H9 (cell line): ENCODE data around the gene SDE2. TPM values are rescaled to one million over a fixed set of nuclear protein-coding genes. Genes with fewer than 3 reads are reported as not detected.

ENCODE experiments used
- DNase-seq: peaks from one replicate; pipeline ENCODE4 v3.0.0-alpha.2; 2017
- H2AFZ ChIP-seq: one replicate; pipeline ENCODE4 v1.6.1; 2013; ENCODE audit warnings: mild to moderate bottlenecking, low read length, control low read depth, moderate library complexity
- H2AK5ac ChIP-seq: 2 replicates; pipeline ENCODE4 v1.6.1; 2013; ENCODE audit warnings: low read length, control low read depth, mixed read lengths; ENCODE audit not compliant: insufficient read length
- H2BK120ac ChIP-seq: one replicate; pipeline ENCODE4 v1.6.1; 2013; ENCODE audit warnings: low read depth, mild to moderate bottlenecking, low read length, control low read depth, inconsistent platforms; ENCODE audit not compliant: poor library complexity, severe bottlenecking
- H2BK12ac ChIP-seq: 2 replicates; pipeline ENCODE4 v1.6.1; 2013; ENCODE audit warnings: low read length, control low read depth, mixed read lengths, low read depth; ENCODE audit not compliant: insufficient read length
- H2BK15ac ChIP-seq: 2 replicates; pipeline ENCODE4 v1.6.1; 2013; ENCODE audit warnings: low read depth, low read length, control low read depth
- H2BK20ac ChIP-seq: one replicate; pipeline ENCODE4 v1.6.1; 2013; ENCODE audit warnings: low read depth, mild to moderate bottlenecking, low read length, control low read depth, inconsistent platforms; ENCODE audit not compliant: poor library complexity, severe bottlenecking
- H2BK5ac ChIP-seq: 2 replicates; pipeline ENCODE4 v1.6.1; 2013; ENCODE audit warnings: low read length, control low read depth, mixed read lengths; ENCODE audit not compliant: insufficient read length
- H3K14ac ChIP-seq: 2 replicates; pipeline ENCODE4 v1.6.1; 2013; ENCODE audit warnings: low read length, control low read depth; ENCODE audit not compliant: insufficient read depth
- H3K18ac ChIP-seq: 2 replicates; pipeline ENCODE4 v1.6.1; 2013; ENCODE audit warnings: low read depth, mild to moderate bottlenecking, mixed read lengths, low read length, control low read depth; ENCODE audit not compliant: insufficient read length
- H3K23ac ChIP-seq: 2 replicates; pipeline ENCODE4 v1.6.1; 2013; ENCODE audit warnings: low read length, control low read depth, mixed read lengths, low read depth; ENCODE audit not compliant: insufficient read length
- H3K23me2 ChIP-seq: 2 replicates; pipeline ENCODE4 v1.6.1; 2013; ENCODE audit warnings: low read depth, mild to moderate bottlenecking, mixed read lengths, low read length, control low read depth; ENCODE audit not compliant: insufficient read length, poor library complexity, severe bottlenecking
- H3K27ac ChIP-seq: 2 replicates; pipeline ENCODE4 v1.5.1; 2013; ENCODE audit warnings: low read length, control low read depth, mixed read lengths, low read depth; ENCODE audit not compliant: insufficient read length
- H3K27me3 ChIP-seq: 2 replicates; pipeline ENCODE4 v1.6.1; 2013; ENCODE audit warnings: low read length, control low read depth, inconsistent platforms; ENCODE audit not compliant: insufficient read depth
- H3K4ac ChIP-seq: 2 replicates; pipeline ENCODE4 v1.6.1; 2013; ENCODE audit warnings: low read depth, mild to moderate bottlenecking, control low read depth, inconsistent platforms, low read length, moderate library complexity
- H3K4me1 ChIP-seq: 2 replicates; pipeline ENCODE4 v1.6.1; 2013; ENCODE audit warnings: low read length, control low read depth, inconsistent platforms; ENCODE audit not compliant: insufficient read depth
- H3K4me2 ChIP-seq: 2 replicates; pipeline ENCODE4 v1.6.1; 2013; ENCODE audit warnings: low read length, control low read depth, mixed read lengths; ENCODE audit not compliant: insufficient read length, insufficient read depth
- H3K56ac ChIP-seq: 2 replicates; pipeline ENCODE4 v1.6.1; 2013; ENCODE audit warnings: low read depth, mild to moderate bottlenecking, mixed read lengths, low read length, control low read depth; ENCODE audit not compliant: insufficient read length
- H3K79me1 ChIP-seq: 2 replicates; pipeline ENCODE4 v1.6.1; 2013; ENCODE audit warnings: low read depth, mild to moderate bottlenecking, moderate library complexity, low read length, control low read depth, inconsistent platforms; ENCODE audit not compliant: insufficient read depth, poor library complexity, severe bottlenecking
- H3K79me2 ChIP-seq: 2 replicates; pipeline ENCODE4 v1.6.1; 2013; ENCODE audit warnings: low read length, control low read depth, inconsistent platforms; ENCODE audit not compliant: insufficient read depth
- H3K9ac ChIP-seq: 2 replicates; pipeline ENCODE4 v1.6.1; 2013; ENCODE audit warnings: low read length, control low read depth, mixed read lengths; ENCODE audit not compliant: insufficient read length; ENCODE audit errors: extremely low read depth
- H3K9me3 ChIP-seq: one replicate; pipeline ENCODE4 v1.6.1; 2013; ENCODE audit warnings: low read depth, low read length, inconsistent platforms; ENCODE audit not compliant: control insufficient read depth
- H3T11ph ChIP-seq: one replicate; pipeline ENCODE4 v1.6.1; 2013; ENCODE audit warnings: mild to moderate bottlenecking, low read length, control low read depth, inconsistent platforms
- H4K20me1 ChIP-seq: one replicate; pipeline ENCODE4 v1.6.1; 2013; ENCODE audit not compliant: control insufficient read depth, insufficient read length, insufficient read depth
- H4K5ac ChIP-seq: 2 replicates; pipeline ENCODE4 v1.6.1; 2013; ENCODE audit warnings: low read depth, mild to moderate bottlenecking, mixed read lengths, low read length, control low read depth; ENCODE audit not compliant: insufficient read length
- H4K8ac ChIP-seq: replicated peaks from 2 replicates; pipeline ENCODE4 v1.6.1; 2013; ENCODE audit warnings: low read length, control low read depth, mixed read lengths, low read depth; ENCODE audit not compliant: insufficient read length
- H4K91ac ChIP-seq: 2 replicates; pipeline ENCODE4 v1.6.1; 2013; ENCODE audit warnings: low read depth, mild to moderate bottlenecking, moderate library complexity, mixed read lengths, low read length, control low read depth; ENCODE audit not compliant: insufficient read length
- H3K27ac Mint-ChIP-seq, 3 experiments: 2 replicates in 2 of 3; 3 replicates in 1 of 3; pipeline ENCODE4 v1.8.0; 2020 to 2021; ENCODE audit warnings: mixed read lengths in 3 of 3, mild to moderate bottlenecking in 1 of 3, moderate library complexity in 1 of 3
- H3K27me3 Mint-ChIP-seq: 2 replicates; pipeline ENCODE4 v1.8.0; 2021; ENCODE audit warnings: low read depth, mild to moderate bottlenecking, moderate library complexity, mixed read lengths
- H3K36me3 Mint-ChIP-seq, 3 experiments: 2 replicates in 2 of 3; 3 replicates in 1 of 3; pipeline ENCODE4 v1.8.0; 2020 to 2021; ENCODE audit warnings: low read depth in 3 of 3, mixed read lengths in 3 of 3; ENCODE audit not compliant: insufficient read depth in 1 of 3
- H3K4me1 Mint-ChIP-seq, 2 experiments: 2 replicates each; pipeline ENCODE4 v1.8.0; 2020; ENCODE audit warnings: mixed read lengths in 2 of 2
- H3K4me3 Mint-ChIP-seq, 2 experiments: 2 replicates in 1 of 2; 3 replicates in 1 of 2; pipeline ENCODE4 v1.8.0; 2020 to 2021; ENCODE audit warnings: mild to moderate bottlenecking in 2 of 2, mixed read lengths in 2 of 2, moderate library complexity in 1 of 2
- H3K9me3 Mint-ChIP-seq, 2 experiments: 2 replicates in 1 of 2; 3 replicates in 1 of 2; pipeline ENCODE4 v1.8.0; 2020; ENCODE audit warnings: mild to moderate bottlenecking in 2 of 2, mixed read lengths in 2 of 2, moderate library complexity in 1 of 2
- WGBS: extraction: QIAGEN DNeasy Blood & Tissue Kit; methylation state at CpG from one replicate; pipeline ENCODE4 v1.1.7; 2013; ENCODE audit warnings: missing lambda C conversion rate, low lambda C conversion rate, mixed read lengths; ENCODE audit not compliant: insufficient read length; ENCODE audit errors: extremely low coverage; 5-methylcytosine and 5-hydroxymethylcytosine counted together
- total RNA-seq: library from RNA; stranded (reverse); gene quantifications from 2 replicates; pipeline ENCODE4 v1.2.1, GENCODE V29; 2021
- TF ChIP-seq, protein P1 (sequence below): fragments of 200-600 bp; sonication (generic); conservative IDR thresholded peaks from 3 replicates; pipeline ENCODE4 v1.8.0; 2021; ENCODE audit warnings: antibody characterized with exemption, mild to moderate bottlenecking

The SDE2 gene
- total RNA-seq, 1 experiment from 2014 or later, result 20.5 TPM

DNA sequence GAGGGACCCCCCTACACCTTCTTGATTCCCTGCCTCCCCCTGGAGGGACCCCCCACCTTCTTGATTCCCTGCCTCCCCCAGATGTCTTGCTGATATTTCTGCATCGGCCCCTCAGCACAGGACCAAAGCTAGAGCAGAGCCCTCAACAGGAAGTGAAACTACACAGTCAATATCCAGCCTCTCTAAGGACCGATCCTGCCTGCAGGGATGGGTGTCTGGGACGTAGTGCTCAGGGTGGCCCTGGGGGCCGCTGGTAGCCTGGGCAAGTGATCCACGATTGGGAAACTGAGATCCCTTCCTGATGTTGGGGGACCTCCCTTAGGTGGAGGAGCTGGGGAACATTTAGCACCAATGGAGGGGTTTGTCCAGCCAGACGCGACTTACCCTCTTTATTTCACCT is 54.2 kb downstream of the SDE2 start:
- no peak overlapping the region for H3T11ph ChIP-seq
- no CpG with 5 or more reads among the region's 7 CpGs for WGBS
- peaks cover 10% of the 10 kb centered on the region for H3K27me3 Mint-ChIP-seq
- no peak overlapping the region for H2BK12ac ChIP-seq
- no peak overlapping the region for H3K4ac ChIP-seq
- H4K91ac ChIP-seq, result peak overlapping the region; percentile 32
- no peak overlapping the region for H4K5ac ChIP-seq
- H3K79me2 ChIP-seq, result no peaks in the 10 kb centered on the region
- no peak overlapping the region for H3K56ac ChIP-seq
- H3K4me1 ChIP-seq, result peaks cover 28% of the 10 kb centered on the region; the same call in 1 of the 2 replicates
- H4K8ac ChIP-seq, result no peak overlapping the region
- no peak overlapping the region for H3K9ac ChIP-seq
- no peak overlapping the region for H2BK20ac ChIP-seq
- H2BK15ac ChIP-seq, result no peak overlapping the region
- H3K9me3 ChIP-seq, result no peaks in the 10 kb centered on the region
- no peaks in the 10 kb centered on the region for H3K79me1 ChIP-seq
- no peak overlapping the region for H2AFZ ChIP-seq
- H2BK5ac ChIP-seq, result no peak overlapping the region
- H3K14ac ChIP-seq, result peak overlapping the region; percentile 50; the same call in 1 of the 2 replicates
- H3K9me3 Mint-ChIP-seq, result no peaks in the 10 kb centered on the region; a peak in 2 of 5 replicates
- TF ChIP-seq, protein P1, sequence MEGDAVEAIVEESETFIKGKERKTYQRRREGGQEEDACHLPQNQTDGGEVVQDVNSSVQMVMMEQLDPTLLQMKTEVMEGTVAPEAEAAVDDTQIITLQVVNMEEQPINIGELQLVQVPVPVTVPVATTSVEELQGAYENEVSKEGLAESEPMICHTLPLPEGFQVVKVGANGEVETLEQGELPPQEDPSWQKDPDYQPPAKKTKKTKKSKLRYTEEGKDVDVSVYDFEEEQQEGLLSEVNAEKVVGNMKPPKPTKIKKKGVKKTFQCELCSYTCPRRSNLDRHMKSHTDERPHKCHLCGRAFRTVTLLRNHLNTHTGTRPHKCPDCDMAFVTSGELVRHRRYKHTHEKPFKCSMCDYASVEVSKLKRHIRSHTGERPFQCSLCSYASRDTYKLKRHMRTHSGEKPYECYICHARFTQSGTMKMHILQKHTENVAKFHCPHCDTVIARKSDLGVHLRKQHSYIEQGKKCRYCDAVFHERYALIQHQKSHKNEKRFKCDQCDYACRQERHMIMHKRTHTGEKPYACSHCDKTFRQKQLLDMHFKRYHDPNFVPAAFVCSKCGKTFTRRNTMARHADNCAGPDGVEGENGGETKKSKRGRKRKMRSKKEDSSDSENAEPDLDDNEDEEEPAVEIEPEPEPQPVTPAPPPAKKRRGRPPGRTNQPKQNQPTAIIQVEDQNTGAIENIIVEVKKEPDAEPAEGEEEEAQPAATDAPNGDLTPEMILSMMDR, result no peak
- H3K23me2 ChIP-seq, result no peaks in the 10 kb centered on the region
- no peak for DNase-seq
- H4K20me1 ChIP-seq, result no peaks in the 10 kb centered on the region
- no peak overlapping the region for H3K4me2 ChIP-seq
- H3K27ac ChIP-seq, result peak overlapping the region; percentile 19
- H2AK5ac ChIP-seq, result no peak overlapping the region
- H3K23ac ChIP-seq, result no peak overlapping the region
- peak overlapping the region in 1 of 2 experiments; percentile 63; a peak in 1 of 5 replicates for H3K4me3 Mint-ChIP-seq
- peaks cover 60 to 68% of the 10 kb centered on the region in 2 experiments for H3K4me1 Mint-ChIP-seq
- no peak overlapping the region for H3K18ac ChIP-seq
- H3K27ac Mint-ChIP-seq, result peak overlapping the region in 2 of 3 experiments; percentile 96 to 97; a peak in 5 of 7 replicates
- no peaks in the 10 kb centered on the region; the same call in 1 of the 2 replicates for H3K27me3 ChIP-seq
- H3K36me3 Mint-ChIP-seq, result no peaks in the 10 kb centered on the region
- H2BK120ac ChIP-seq, result no peak overlapping the region
